ENCODE results near the gene SNRNP200. TPM values are rescaled to one million over a fixed set of nuclear protein-coding genes. Genes with fewer than 3 reads are reported as not detected.
A peak's percentile ranks its signal among the peaks of the same experiment; 100 is the strongest.

The SNRNP200 gene
- total RNA-seq, 2 donors from 2014 or later: 90.4 to 127 TPM

GRCh38 chr2:96315005-96315399, 9.7 kb upstream of the SNRNP200 start:
- H3K9ac ChIP-seq (ENCODE audit: low read depth in 2 of 2, low read length in 2 of 2): no peak overlapping the region
- no peak for DNase-seq
- TF ChIP-seq CTCF (IDR thresholded peaks at IDR 0.05): no peak
- intact Hi-C loops (cut with DNase I): no loop called here
- H3K4me1 ChIP-seq: no peaks in the 10 kb centered on the region
- no peaks in the 10 kb centered on the region for H3K36me3 ChIP-seq
- peaks cover 4% of the 10 kb centered on the region for H3K27me3 ChIP-seq
- no peak overlapping the region for H3K27ac ChIP-seq
- H3K4me3 ChIP-seq: no peak overlapping the region
- no peaks in the 10 kb centered on the region for H3K9me3 ChIP-seq

- Histone ChIP-seq H3K36me3 (peaks cover 2% of the 10 kb centered on the region), H3K4me1 (peaks cover 12% of the 10 kb centered on the region), H3K9me3 (no peaks in the 10 kb centered on the region), H3K9ac (ENCODE audit: low read depth in 2 of 2, low read length in 2 of 2) (no peak overlapping the region), H3K27ac (no peak overlapping the region), H3K27me3 (no peaks in the 10 kb centered on the region), H3K4me3 (no peak overlapping the region)
- intact Hi-C loops (cut with DNase I): no loop called here
- no peak for TF ChIP-seq CTCF (IDR thresholded peaks at IDR 0.05)
- DNase-seq: no peak
Measured at GRCh38 chr2:96308248-96308647, 2.9 kb upstream of the SNRNP200 start.

- peak overlapping the region in 1 of 2 donors; percentile 95 for H3K9ac ChIP-seq (ENCODE audit: low read depth in 2 of 2, low read length in 2 of 2)
Measured at GRCh38 chr2:96306370-96306769, 1.0 kb upstream of the SNRNP200 start.

GRCh38 chr2:96305979-96306308, 598 bp upstream of the SNRNP200 start:
- Histone ChIP-seq H3K36me3 (peaks cover 17% of the 10 kb centered on the region), H3K4me3 (peak overlapping the region; percentile 72), H3K27ac (peak overlapping the region; percentile 71), H3K27me3 (no peaks in the 10 kb centered on the region), H3K9ac (ENCODE audit: low read depth in 2 of 2, low read length in 2 of 2) (peak overlapping the region; percentile 74 to 95), H3K4me1 (peaks cover 12% of the 10 kb centered on the region), H3K9me3 (no peaks in the 10 kb centered on the region)
- peak; percentile 27 for DNase-seq
- intact Hi-C loops (cut with DNase I): no loop called here
- TF ChIP-seq CTCF (IDR thresholded peaks at IDR 0.05): no peak

More at GRCh38 chr2:96306370-96306769, 1.0 kb upstream of the SNRNP200 start:
- H3K27ac ChIP-seq: peak overlapping the region; percentile 71
- no peak for DNase-seq
- H3K4me3 ChIP-seq: peak overlapping the region; percentile 72
- no peak for TF ChIP-seq CTCF (IDR thresholded peaks at IDR 0.05)
- H3K36me3 ChIP-seq: peaks cover 14% of the 10 kb centered on the region
- no peaks in the 10 kb centered on the region for H3K27me3 ChIP-seq
- no peaks in the 10 kb centered on the region for H3K9me3 ChIP-seq
- peaks cover 12% of the 10 kb centered on the region for H3K4me1 ChIP-seq
- intact Hi-C loops (cut with DNase I): no loop called here

- Histone ChIP-seq H3K27me3 (no peaks in the 10 kb centered on the region), H3K27ac (peak overlapping the region; percentile 71)
Measured at GRCh38 chr2:96304606-96305005, 740 bp downstream of the SNRNP200 start.

More at GRCh38 chr2:96304606-96305005, 740 bp downstream of the SNRNP200 start:
- intact Hi-C loops (cut with DNase I): loop anchor here (5.0 kb wide), 1 partner anchor 37 kb away; the partner anchor contains the start of genes CIAO1 and TMEM127
- H3K4me1 ChIP-seq: peaks cover 12% of the 10 kb centered on the region
- DNase-seq: no peak
- H3K4me3 ChIP-seq: peak overlapping the region; percentile 72
- H3K36me3 ChIP-seq: peaks cover 21% of the 10 kb centered on the region
- peak overlapping the region; percentile 71 to 95 for H3K9ac ChIP-seq (ENCODE audit: low read depth in 2 of 2, low read length in 2 of 2)
- H3K9me3 ChIP-seq: no peaks in the 10 kb centered on the region
- no peak for TF ChIP-seq CTCF (IDR thresholded peaks at IDR 0.05)

Data from colonic mucosa (tissue), 4 donors.